Measurements from ENCODE around the gene SMIM33.

The SMIM33 gene

DNA sequence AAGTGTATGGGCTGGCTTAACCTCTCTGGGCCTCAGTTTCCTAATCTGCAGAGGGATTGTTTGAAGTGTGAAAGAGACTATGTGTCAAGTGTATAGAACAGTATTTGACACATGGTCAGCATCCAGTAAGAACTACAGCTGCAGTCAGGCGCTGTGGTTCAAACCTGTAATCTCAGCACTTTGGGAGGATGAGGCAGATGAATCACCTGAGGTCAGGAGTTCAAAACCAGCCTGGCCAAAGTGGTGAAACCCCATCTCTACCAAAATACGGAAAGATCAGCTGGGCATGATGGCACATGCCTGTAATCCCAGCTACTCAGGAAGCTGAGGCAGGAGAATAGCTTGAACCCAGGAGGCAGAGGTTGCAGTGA lies 43.7 kb downstream of the SMIM33 start:
- no peak overlapping the region for H3K4me3 ChIP-seq (ENCODE audit: control insufficient read depth, low read depth, low read length)
- DNase-seq (ENCODE audit: low read depth) = peak; percentile 6
- TF ChIP-seq, protein P1, sequence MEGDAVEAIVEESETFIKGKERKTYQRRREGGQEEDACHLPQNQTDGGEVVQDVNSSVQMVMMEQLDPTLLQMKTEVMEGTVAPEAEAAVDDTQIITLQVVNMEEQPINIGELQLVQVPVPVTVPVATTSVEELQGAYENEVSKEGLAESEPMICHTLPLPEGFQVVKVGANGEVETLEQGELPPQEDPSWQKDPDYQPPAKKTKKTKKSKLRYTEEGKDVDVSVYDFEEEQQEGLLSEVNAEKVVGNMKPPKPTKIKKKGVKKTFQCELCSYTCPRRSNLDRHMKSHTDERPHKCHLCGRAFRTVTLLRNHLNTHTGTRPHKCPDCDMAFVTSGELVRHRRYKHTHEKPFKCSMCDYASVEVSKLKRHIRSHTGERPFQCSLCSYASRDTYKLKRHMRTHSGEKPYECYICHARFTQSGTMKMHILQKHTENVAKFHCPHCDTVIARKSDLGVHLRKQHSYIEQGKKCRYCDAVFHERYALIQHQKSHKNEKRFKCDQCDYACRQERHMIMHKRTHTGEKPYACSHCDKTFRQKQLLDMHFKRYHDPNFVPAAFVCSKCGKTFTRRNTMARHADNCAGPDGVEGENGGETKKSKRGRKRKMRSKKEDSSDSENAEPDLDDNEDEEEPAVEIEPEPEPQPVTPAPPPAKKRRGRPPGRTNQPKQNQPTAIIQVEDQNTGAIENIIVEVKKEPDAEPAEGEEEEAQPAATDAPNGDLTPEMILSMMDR (conservative IDR thresholded peaks at IDR 0.05; ENCODE audit: control insufficient read depth, insufficient read depth, low read depth, low read length) = no peak

DNA sequence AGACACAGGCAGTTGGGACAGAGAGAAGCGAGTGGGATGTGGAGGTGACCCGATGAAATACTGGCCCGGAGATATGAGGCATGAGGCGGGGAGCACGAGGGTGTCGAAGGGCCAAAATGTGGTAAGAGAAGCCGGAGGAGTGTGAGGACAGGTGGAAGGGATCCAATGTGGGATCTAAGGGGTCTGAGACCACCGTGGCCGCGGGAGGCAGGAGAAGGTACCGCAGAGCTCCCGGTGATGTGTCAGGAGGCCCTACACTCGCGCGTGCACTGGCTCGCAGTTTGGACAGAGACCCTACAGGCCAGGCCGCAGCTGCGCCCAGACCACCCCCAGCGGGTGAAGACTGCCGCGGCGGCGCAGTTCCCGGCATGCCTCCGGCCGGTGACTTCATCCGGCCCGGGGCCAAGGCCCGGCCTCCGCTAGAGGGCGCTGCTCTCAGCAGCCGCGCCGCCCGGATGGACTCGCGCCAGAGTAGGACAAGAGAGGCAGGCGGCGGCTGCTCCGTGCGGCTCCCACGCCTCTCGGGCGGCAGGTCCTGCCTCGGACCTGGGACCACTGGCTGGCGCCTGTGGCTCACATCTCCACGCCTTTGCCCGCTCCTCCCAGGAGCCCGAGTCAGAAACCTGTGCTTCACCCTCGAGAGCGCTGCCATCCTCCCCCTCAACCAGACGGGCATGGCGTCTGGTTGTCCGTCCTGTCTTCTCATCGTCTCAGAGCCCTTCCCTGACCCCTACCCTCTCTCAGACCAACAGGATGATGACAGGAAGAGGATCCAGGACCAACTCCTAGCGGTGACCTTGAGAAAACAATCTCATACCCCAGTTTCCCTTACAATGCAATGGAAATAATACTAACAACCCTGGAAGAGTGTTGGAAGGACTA lies 47.1 kb downstream of the SMIM33 start:
- TF ChIP-seq, protein P1 (conservative IDR thresholded peaks at IDR 0.05; ENCODE audit: control insufficient read depth, insufficient read depth, low read depth, low read length) = peak; percentile 56
- peak overlapping the region; percentile 60 for H3K4me3 ChIP-seq (ENCODE audit: control insufficient read depth, low read depth, low read length)
- peak; percentile 74 for DNase-seq (ENCODE audit: low read depth)

Measured in fibroblast of mammary gland (primary cell).